ENCODE measurements around the gene CEL. TPM values are rescaled to one million over a fixed set of nuclear protein-coding genes. Genes with fewer than 3 reads are reported as not detected.
"Not testable (repeated sequence)": the region's sequence is repeated elsewhere in the genome, so short reads cannot be mapped to it uniquely, and the experiment has no call there.

The CEL gene
- total RNA-seq: under 1 TPM; 0.28 to 0.56 (median 0.34) TPM

GRCh38 chr9:133061764-133062145 is at the start of gene CEL:
Gene CEL (plus strand): TSS chr9:133061981. CDS start chr9:133062003, 22 bp downstream.
- not testable (repeated sequence) for ATAC-seq (ENCODE audit: low FRiP score); DNase-seq (ENCODE audit: low spot score)

GRCh38 chr9:133014696-133015095 is 47.1 kb upstream of the CEL start:
- no peak for TF ChIP-seq CTCF (IDR thresholded peaks at IDR 0.05)
- no peak for ATAC-seq (ENCODE audit: low FRiP score)
- no peak for DNase-seq (ENCODE audit: low spot score)

- TF ChIP-seq CTCF (IDR thresholded peaks at IDR 0.05): no peak
- DNase-seq (ENCODE audit: low spot score) (no peak), ATAC-seq (ENCODE audit: low FRiP score) (no peak)
These were observed 38.5 kb upstream of the CEL start for GRCh38 chr9:133023117-133023890.

GRCh38 chr9:133026426-133026825 is 35.4 kb upstream of the CEL start:
- no peak for TF ChIP-seq CTCF (IDR thresholded peaks at IDR 0.05)
- no peak for ATAC-seq (ENCODE audit: low FRiP score)
- DNase-seq (ENCODE audit: low spot score): no peak

GRCh38 chr9:133027134-133027533 is 34.6 kb upstream of the CEL start:
- TF ChIP-seq CTCF (IDR thresholded peaks at IDR 0.05): no peak
- DNase-seq (ENCODE audit: low spot score): no peak
- ATAC-seq (ENCODE audit: low FRiP score): no peak

- no peak for TF ChIP-seq CTCF (IDR thresholded peaks at IDR 0.05)
- ATAC-seq (ENCODE audit: low FRiP score) (no peak), DNase-seq (ENCODE audit: low spot score) (no peak)
These were observed 33.6 kb upstream of the CEL start for GRCh38 chr9:133028221-133028620.

- no peak for TF ChIP-seq CTCF (IDR thresholded peaks at IDR 0.05)
- DNase-seq (ENCODE audit: low spot score) (no peak), ATAC-seq (ENCODE audit: low FRiP score) (no peak)
These were observed 31.8 kb upstream of the CEL start for GRCh38 chr9:133029994-133030316.

Measured in omental fat pad (tissue), 4 donors.